ENCODE results near the gene KAT6B. TPM values are rescaled to one million over a fixed set of nuclear protein-coding genes. Genes with fewer than 3 reads are reported as not detected.
"Not testable (repeated sequence)": the region's sequence is repeated elsewhere in the genome, so short reads cannot be mapped to it uniquely, and the experiment has no call there.

KAT6B gene
- total and polyA plus RNA-seq, 2 of the 8 experiments (the other 6 are each of a cell fraction or from before 2014, with no cell fraction given), result 7.3 to 30.8 TPM

DNA sequence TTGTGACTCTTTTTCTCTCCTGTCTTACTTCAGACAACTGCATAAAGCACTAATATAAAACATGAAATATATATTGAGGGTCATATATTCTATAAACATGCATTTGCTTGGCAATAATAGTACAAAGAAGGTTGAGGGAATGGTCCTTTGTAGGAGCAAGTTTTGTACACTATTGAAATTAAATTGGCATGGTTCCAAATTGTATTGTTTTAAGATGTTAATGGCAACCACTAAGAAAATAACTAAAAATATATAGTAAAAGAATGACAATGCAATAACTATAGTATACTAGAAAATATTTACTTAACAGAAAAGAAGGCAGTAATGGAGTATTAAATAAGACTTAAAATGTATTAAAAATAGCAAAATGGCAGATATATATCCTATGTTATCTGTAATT, 33.7 kb upstream of the KAT6B start (continued):
- no peak for TF ChIP-seq CTBP2 (IDR thresholded peaks at IDR 0.05; ENCODE audit: borderline replicate concordance, insufficient read depth, insufficient read length, low read length)
- TF ChIP-seq, protein P1, sequence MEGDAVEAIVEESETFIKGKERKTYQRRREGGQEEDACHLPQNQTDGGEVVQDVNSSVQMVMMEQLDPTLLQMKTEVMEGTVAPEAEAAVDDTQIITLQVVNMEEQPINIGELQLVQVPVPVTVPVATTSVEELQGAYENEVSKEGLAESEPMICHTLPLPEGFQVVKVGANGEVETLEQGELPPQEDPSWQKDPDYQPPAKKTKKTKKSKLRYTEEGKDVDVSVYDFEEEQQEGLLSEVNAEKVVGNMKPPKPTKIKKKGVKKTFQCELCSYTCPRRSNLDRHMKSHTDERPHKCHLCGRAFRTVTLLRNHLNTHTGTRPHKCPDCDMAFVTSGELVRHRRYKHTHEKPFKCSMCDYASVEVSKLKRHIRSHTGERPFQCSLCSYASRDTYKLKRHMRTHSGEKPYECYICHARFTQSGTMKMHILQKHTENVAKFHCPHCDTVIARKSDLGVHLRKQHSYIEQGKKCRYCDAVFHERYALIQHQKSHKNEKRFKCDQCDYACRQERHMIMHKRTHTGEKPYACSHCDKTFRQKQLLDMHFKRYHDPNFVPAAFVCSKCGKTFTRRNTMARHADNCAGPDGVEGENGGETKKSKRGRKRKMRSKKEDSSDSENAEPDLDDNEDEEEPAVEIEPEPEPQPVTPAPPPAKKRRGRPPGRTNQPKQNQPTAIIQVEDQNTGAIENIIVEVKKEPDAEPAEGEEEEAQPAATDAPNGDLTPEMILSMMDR (IDR thresholded peaks at IDR 0.05; ENCODE audit: control extremely low read depth in 1 of 3, insufficient read depth in 1 of 3, low read depth in 1 of 3, low read length in 3 of 3), result no peak
- no peak for TF ChIP-seq CBX5 (IDR thresholded peaks at IDR 0.05; ENCODE audit: low read depth, low read length)

GRCh38 chr10:74793240-74793639, 33.2 kb upstream of the KAT6B start:
- H2BK5ac ChIP-seq (ENCODE audit: low read depth, low read length); H3K79me1 ChIP-seq (ENCODE audit: low read depth, low read length); H4K91ac ChIP-seq (replicated peaks; ENCODE audit: insufficient read length, low read length); H3K4me2 ChIP-seq (ENCODE audit: insufficient read depth in 1 of 2, low read depth in 2 of 2, low read length in 2 of 2); H3K9me3 ChIP-seq (ENCODE audit: insufficient read depth in 2 of 2, low read depth in 1 of 2, low read length in 1 of 2); CTCF ChIA-PET (ENCODE audit: partially characterized antibody); H2BK15ac ChIP-seq (ENCODE audit: low read length); H3K9ac ChIP-seq (replicated peaks in 1 of 4; ENCODE audit: extremely low read depth in 1 of 4, low read depth in 3 of 4, low read length in 3 of 4); H3K4ac ChIP-seq (replicated peaks; ENCODE audit: insufficient read length, low read depth, low read length); H3K4me3 ChIP-seq (ENCODE audit: extremely low read depth in 1 of 4, insufficient read depth in 2 of 4, low read depth in 3 of 4, low read length in 4 of 4); H4K8ac ChIP-seq (ENCODE audit: extremely low read depth, insufficient read depth, low read length); H3K79me2 ChIP-seq (ENCODE audit: control insufficient read depth in 1 of 2, insufficient read depth in 2 of 2, low read length in 2 of 2); H4K20me1 ChIP-seq (replicated peaks in 1 of 2; ENCODE audit: control insufficient read depth in 1 of 2, insufficient read depth in 2 of 2, low read length in 2 of 2); H2BK12ac ChIP-seq (ENCODE audit: low read depth, low read length); H2AFZ ChIP-seq (ENCODE audit: low read length); H3K56ac ChIP-seq (replicated peaks; ENCODE audit: insufficient read length, low read depth, low read length); H2BK120ac ChIP-seq (replicated peaks; ENCODE audit: low read depth, low read length); POLR2A ChIA-PET (ENCODE audit: partially characterized antibody); H3K4me1 ChIP-seq (replicated peaks in 1 of 4; ENCODE audit: control insufficient read depth in 3 of 4, insufficient read depth in 4 of 4, low read length in 3 of 4); H3K14ac ChIP-seq (ENCODE audit: insufficient read length); H2AK5ac ChIP-seq (ENCODE audit: low read depth, low read length); H4K5ac ChIP-seq (ENCODE audit: insufficient read length, low read depth, low read length); H2BK20ac ChIP-seq (ENCODE audit: low read length); H3K27ac ChIP-seq (ENCODE audit: low read depth, low read length); H3K23me2 ChIP-seq (ENCODE audit: low read depth, low read length); H3K36me3 ChIP-seq (ENCODE audit: control insufficient read depth in 2 of 4, insufficient read depth in 4 of 4, low read length in 3 of 4); H3K18ac ChIP-seq (ENCODE audit: extremely low read depth, low read length); FAIRE-seq; DNase-seq (ENCODE audit: low read depth in 1 of 2, low spot score in 2 of 2); H3K27me3 ChIP-seq (replicated peaks in 1 of 4; ENCODE audit: control insufficient read depth in 3 of 4, extremely low read depth in 1 of 4, insufficient read depth in 3 of 4, low read length in 3 of 4); H3K23ac ChIP-seq (ENCODE audit: insufficient read length): not testable (repeated sequence)
- WGBS, 2 experiments (ENCODE audit: extremely low coverage in 1 of 2, insufficient coverage in 1 of 2, insufficient read length in 1 of 2, insufficient replicate concordance in 2 of 2, low coverage in 1 of 2, low lambda C conversion rate in 2 of 2, missing lambda C conversion rate in 1 of 2), result 93% methylated on average over 1 of the region's 1 CpG; no CpG with 5 or more reads in 1 of the 2 experiments

Measured in H1 (cell line).